HepG2 (cell line): Measurements from ENCODE around the gene MTA1. TPM values are rescaled to one million over a fixed set of nuclear protein-coding genes. Genes with fewer than 3 reads are reported as not detected.

ENCODE experiments used
- BHLHE40 ChIP-seq: IDR thresholded peaks from 2 replicates; pipeline ENCODE4 v1.6.1; 2011; ENCODE audit warnings: low read length, improper control_type of control experiment
- BRD4 ChIP-seq: sonication (generic); formaldehyde crosslinking; IDR thresholded peaks from 2 replicates; pipeline ENCODE4 v1.4.0; 2020; ENCODE audit warnings: missing genetic modification reagents
- CHCHD3 ChIP-seq: sonication (generic); formaldehyde crosslinking; IDR thresholded peaks from 2 replicates; pipeline ENCODE4 v1.8.0; 2022; ENCODE audit warnings: mild to moderate bottlenecking, missing genetic modification reagents, moderate library complexity
- HOXA3 ChIP-seq: sonication (generic); formaldehyde crosslinking; IDR thresholded peaks from 2 replicates; pipeline ENCODE4 v1.5.0; 2020; ENCODE audit warnings: missing genetic modification reagents
- NONO ChIP-seq, 2 experiments: fragments of 450-650 bp in 1 of 2; sonication (generic) in 1 of 2; formaldehyde crosslinking in 1 of 2; IDR thresholded peaks in 1 of 2; conservative IDR thresholded peaks in 1 of 2; 2 replicates each; pipeline versions ENCODE4 v1.6.1 to v1.8.0; 2017 to 2022; ENCODE audit warnings: mild to moderate bottlenecking in 1 of 2, missing genetic modification reagents in 1 of 2, moderate library complexity in 1 of 2
- PHF5A ChIP-seq: IDR thresholded peaks from one replicate; pipeline ENCODE4 v1.6.1; 2018; ENCODE audit warnings: low read depth, missing genetic modification reagents; ENCODE audit not compliant: unreplicated experiment
- POLR2AphosphoS5 ChIP-seq: IDR thresholded peaks from 2 replicates; pipeline ENCODE4 v1.6.1; 2012; ENCODE audit warnings: low read depth, low read length
- RORA ChIP-seq: sonication (generic); formaldehyde crosslinking; IDR thresholded peaks from 2 replicates; pipeline ENCODE4 v1.5.0; 2020; ENCODE audit warnings: mild to moderate bottlenecking, missing genetic modification reagents, moderate library complexity
- SP2 ChIP-seq: sonication (generic); formaldehyde crosslinking; IDR thresholded peaks from 2 replicates; pipeline ENCODE4 v1.5.1; 2020; ENCODE audit warnings: mild to moderate bottlenecking, missing genetic modification reagents
- U2AF2 ChIP-seq: fragments of 200-400 bp; formaldehyde crosslinking; IDR thresholded peaks from 2 replicates; pipeline ENCODE4 v1.6.1; 2017; ENCODE audit warnings: low read depth, mild to moderate bottlenecking, low read length
- ZFP62 ChIP-seq: sonication (generic); formaldehyde crosslinking; IDR thresholded peaks from 2 replicates; pipeline ENCODE4 v1.4.0; 2020; ENCODE audit warnings: missing genetic modification reagents
- ZFY ChIP-seq: sonication (generic); formaldehyde crosslinking; IDR thresholded peaks from 2 replicates; pipeline ENCODE4 v1.4.0; 2020; ENCODE audit warnings: missing genetic modification reagents
- ZNF329 ChIP-seq: sonication (generic); formaldehyde crosslinking; IDR thresholded peaks from 2 replicates; pipeline ENCODE4 v1.9.0; 2021; ENCODE audit warnings: low read depth, mild to moderate bottlenecking, missing genetic modification reagents
- ZNF335 ChIP-seq: sonication (generic); formaldehyde crosslinking; IDR thresholded peaks from 2 replicates; pipeline ENCODE4 v1.4.0; 2020; ENCODE audit warnings: missing genetic modification reagents
- ZNF510 ChIP-seq: sonication (generic); formaldehyde crosslinking; IDR thresholded peaks from 2 replicates; pipeline ENCODE4 v1.4.0; 2020; ENCODE audit warnings: low read depth, mild to moderate bottlenecking, missing genetic modification reagents
- ZNF619 ChIP-seq: sonication (generic); formaldehyde crosslinking; IDR thresholded peaks from 2 replicates; pipeline ENCODE4 v1.4.0; 2020; ENCODE audit warnings: mild to moderate bottlenecking, missing genetic modification reagents
- ZNF749 ChIP-seq: sonication (generic); formaldehyde crosslinking; IDR thresholded peaks from 2 replicates; pipeline ENCODE4 v1.8.0; 2022; ENCODE audit warnings: mild to moderate bottlenecking, missing genetic modification reagents, moderate library complexity, borderline replicate concordance
- polyA plus RNA-seq, 8 experiments: library from polyadenylated mRNA; depleted of rRNA in 3 of 8; stranded (reverse) in 7 of 8; unstranded in 1 of 8; fragments of >200 nt; fragmentation: Illumina TruSeq in 4 of 8; extraction: Trizol in 4 of 8; gene quantifications; 2 replicates each; pipeline versions ENCODE4 v1.2.1 to v1.2.3, GENCODE V29; 2011 to 2016; ENCODE audit warnings: low read depth in 4 of 8, missing spikeins in 1 of 8, mixed read lengths in 1 of 8; ENCODE audit not compliant: insufficient read depth in 1 of 8
- total RNA-seq, 5 experiments: library from RNA; depleted of rRNA; stranded (reverse); fragments of >200 nt; fragmentation: Illumina TruSeq; extraction: Trizol; gene quantifications; 2 replicates each; pipeline ENCODE4 v1.2.3, GENCODE V29; 2016; ENCODE audit warnings: low read depth in 1 of 5
- TF ChIP-seq, protein P1 (sequence below): sonication (generic); formaldehyde crosslinking; conservative IDR thresholded peaks from 2 replicates; pipeline ENCODE4 v1.4.0; 2020; ENCODE audit warnings: missing genetic modification reagents
- TF ChIP-seq, protein P2 (sequence below): conservative IDR thresholded peaks from 2 replicates; pipeline ENCODE4 v1.6.1; 2018; ENCODE audit warnings: missing genetic modification reagents
- TF ChIP-seq, protein P3 (sequence below): IDR thresholded peaks from 2 replicates; pipeline ENCODE4 v1.6.1; 2018; ENCODE audit warnings: missing genetic modification reagents, mild to moderate bottlenecking, missing compliant biosample characterization
- TF ChIP-seq, protein P4 (sequence below): sonication (generic); formaldehyde crosslinking; IDR thresholded peaks from 2 replicates; pipeline ENCODE4 v1.4.0; 2020; ENCODE audit warnings: mild to moderate bottlenecking, low read depth, missing genetic modification reagents

Gene MTA1
- total and polyA plus RNA-seq, 2 of the 13 experiments (the other 11 are each of a cell fraction or from before 2014, with no cell fraction given): 35.2 to 85.8 TPM

DNA sequence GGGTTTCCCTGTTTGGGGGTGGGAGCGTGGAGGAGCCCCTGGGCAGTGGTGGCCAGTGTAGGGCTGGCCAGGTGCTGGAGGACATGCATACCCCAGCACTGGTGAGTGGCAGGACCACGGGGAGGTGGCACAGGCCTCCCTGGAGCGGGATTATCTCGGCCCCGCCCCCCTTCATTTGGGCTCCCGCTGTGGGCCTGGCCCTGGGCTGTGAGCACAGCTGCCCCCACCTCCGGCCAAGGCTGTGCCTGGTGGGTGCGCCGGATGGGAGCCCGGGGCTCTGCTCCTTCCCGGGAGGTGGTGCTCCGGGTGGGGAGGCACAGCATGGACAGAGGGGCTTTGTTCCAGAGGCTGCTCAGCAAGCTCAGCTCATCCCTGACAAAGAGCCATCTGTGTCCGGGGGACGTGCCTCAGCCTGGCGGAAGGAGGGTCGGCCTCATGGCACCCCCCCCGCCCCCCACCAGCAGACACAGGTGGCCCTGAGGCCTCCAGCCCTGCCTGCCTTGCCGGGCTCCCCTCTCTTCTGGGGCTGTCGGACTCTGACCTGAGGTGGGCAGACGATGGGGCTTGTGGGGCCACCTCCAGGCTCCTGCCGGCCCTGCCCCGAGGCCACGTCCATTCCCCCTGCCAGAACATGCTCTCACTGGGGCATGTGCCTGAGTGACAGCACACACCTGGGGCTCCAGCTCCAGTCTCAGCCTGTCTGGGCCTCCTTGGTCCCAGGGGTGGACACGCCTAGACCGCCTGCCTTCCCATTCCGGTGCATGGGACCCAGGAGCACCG is 79.8 kb downstream of the MTA1 start (continued):
- TF ChIP-seq BRD4 (no peak), RORA (CRISPR knock-in tag) (no peak), NONO (IDR thresholded peaks at IDR 0.05) (no peak), NONO (CRISPR knock-in tag; conservative IDR thresholded peaks at IDR 0.05) (peak; percentile 88), SP2 (CRISPR knock-in tag) (peak; percentile 58), ZNF329 (CRISPR knock-in tag) (peak; percentile 83; the same call in 1 of the 2 replicates), ZNF749 (CRISPR knock-in tag) (peak; percentile 74; the same call in 1 of the 2 replicates), ZNF510 (no peak), ZNF335 (CRISPR knock-in tag) (no peak), ZNF619 (CRISPR knock-in tag) (no peak; the same call in 1 of the 2 replicates), ZFP62 (CRISPR knock-in tag) (no peak), POLR2AphosphoS5 (peak; percentile 39), ZFY (CRISPR knock-in tag) (peak; percentile 77), BHLHE40 (no peak), CHCHD3 (no peak), PHF5A (CRISPR knock-in tag) (peak; percentile 65), U2AF2 (no peak), HOXA3 (CRISPR knock-in tag) (peak; percentile 79)
- TF ChIP-seq, protein P1, sequence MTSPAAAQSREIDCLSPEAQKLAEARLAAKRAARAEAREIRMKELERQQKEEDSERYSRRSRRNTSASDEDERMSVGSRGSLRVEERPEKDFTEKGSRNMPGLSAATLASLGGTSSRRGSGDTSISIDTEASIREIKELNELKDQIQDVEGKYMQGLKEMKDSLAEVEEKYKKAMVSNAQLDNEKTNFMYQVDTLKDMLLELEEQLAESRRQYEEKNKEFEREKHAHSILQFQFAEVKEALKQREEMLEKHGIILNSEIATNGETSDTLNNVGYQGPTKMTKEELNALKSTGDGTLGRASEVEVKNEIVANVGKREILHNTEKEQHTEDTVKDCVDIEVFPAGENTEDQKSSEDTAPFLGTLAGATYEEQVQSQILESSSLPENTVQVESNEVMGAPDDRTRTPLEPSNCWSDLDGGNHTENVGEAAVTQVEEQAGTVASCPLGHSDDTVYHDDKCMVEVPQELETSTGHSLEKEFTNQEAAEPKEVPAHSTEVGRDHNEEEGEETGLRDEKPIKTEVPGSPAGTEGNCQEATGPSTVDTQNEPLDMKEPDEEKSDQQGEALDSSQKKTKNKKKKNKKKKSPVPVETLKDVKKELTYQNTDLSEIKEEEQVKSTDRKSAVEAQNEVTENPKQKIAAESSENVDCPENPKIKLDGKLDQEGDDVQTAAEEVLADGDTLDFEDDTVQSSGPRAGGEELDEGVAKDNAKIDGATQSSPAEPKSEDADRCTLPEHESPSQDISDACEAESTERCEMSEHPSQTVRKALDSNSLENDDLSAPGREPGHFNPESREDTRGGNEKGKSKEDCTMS (CRISPR knock-in tag): no peak
- TF ChIP-seq, protein P2, sequence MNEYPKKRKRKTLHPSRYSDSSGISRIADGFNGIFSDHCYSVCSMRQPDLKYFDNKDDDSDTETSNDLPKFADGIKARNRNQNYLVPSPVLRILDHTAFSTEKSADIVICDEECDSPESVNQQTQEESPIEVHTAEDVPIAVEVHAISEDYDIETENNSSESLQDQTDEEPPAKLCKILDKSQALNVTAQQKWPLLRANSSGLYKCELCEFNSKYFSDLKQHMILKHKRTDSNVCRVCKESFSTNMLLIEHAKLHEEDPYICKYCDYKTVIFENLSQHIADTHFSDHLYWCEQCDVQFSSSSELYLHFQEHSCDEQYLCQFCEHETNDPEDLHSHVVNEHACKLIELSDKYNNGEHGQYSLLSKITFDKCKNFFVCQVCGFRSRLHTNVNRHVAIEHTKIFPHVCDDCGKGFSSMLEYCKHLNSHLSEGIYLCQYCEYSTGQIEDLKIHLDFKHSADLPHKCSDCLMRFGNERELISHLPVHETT: 0 out of 2 replicates have a peak, but pooled peaks have one; percentile 26
- TF ChIP-seq, protein P3, sequence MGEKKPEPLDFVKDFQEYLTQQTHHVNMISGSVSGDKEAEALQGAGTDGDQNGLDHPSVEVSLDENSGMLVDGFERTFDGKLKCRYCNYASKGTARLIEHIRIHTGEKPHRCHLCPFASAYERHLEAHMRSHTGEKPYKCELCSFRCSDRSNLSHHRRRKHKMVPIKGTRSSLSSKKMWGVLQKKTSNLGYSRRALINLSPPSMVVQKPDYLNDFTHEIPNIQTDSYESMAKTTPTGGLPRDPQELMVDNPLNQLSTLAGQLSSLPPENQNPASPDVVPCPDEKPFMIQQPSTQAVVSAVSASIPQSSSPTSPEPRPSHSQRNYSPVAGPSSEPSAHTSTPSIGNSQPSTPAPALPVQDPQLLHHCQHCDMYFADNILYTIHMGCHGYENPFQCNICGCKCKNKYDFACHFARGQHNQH (CRISPR knock-in tag): no peak; the same call in none of the 2 replicates
- TF ChIP-seq, protein P4, sequence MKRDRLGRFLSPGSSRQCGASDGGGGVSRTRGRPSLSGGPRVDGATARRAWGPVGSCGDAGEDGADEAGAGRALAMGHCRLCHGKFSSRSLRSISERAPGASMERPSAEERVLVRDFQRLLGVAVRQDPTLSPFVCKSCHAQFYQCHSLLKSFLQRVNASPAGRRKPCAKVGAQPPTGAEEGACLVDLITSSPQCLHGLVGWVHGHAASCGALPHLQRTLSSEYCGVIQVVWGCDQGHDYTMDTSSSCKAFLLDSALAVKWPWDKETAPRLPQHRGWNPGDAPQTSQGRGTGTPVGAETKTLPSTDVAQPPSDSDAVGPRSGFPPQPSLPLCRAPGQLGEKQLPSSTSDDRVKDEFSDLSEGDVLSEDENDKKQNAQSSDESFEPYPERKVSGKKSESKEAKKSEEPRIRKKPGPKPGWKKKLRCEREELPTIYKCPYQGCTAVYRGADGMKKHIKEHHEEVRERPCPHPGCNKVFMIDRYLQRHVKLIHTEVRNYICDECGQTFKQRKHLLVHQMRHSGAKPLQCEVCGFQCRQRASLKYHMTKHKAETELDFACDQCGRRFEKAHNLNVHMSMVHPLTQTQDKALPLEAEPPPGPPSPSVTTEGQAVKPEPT (CRISPR knock-in tag): peak; percentile 48; the same call in 1 of the 2 replicates
